NB4 (cell line): ENCODE measurements around the gene PDS5B.
A peak's percentile ranks its signal among the peaks of the same experiment; 100 is the strongest.

Source experiments
- CTCF ChIP-seq: IDR thresholded peaks from one replicate; pipeline ENCODE4 v1.5.1; 2012; ENCODE audit warnings: low read depth, low read length
- MAX ChIP-seq: IDR thresholded peaks from 2 replicates; pipeline ENCODE4 v1.6.1; 2011; ENCODE audit warnings: low read depth, low read length

GRCh38 chr13:32581177-32581786, 5.0 kb upstream of the PDS5B start:
- TF ChIP-seq CTCF (peak; percentile 35), MAX (no peak)
